Lower leg skin (tissue), 4 donors: Measurements from ENCODE around the gene RPS10. TPM values are rescaled to one million over a fixed set of nuclear protein-coding genes. Genes with fewer than 3 reads are reported as not detected.

Experiments
- DNase-seq, 2 donors: peaks; one replicate each; pipeline ENCODE4 v3.0.0-alpha.2; 2019; ENCODE audit warnings: low spot score in 2 of 2
- H3K4me3 ChIP-seq: fragments of 200-600 bp; sonication (generic); 2 replicates; pipeline ENCODE4 v1.5.1; 2017; ENCODE audit warnings: mild to moderate bottlenecking, low read depth; ENCODE audit not compliant: poor library complexity, severe bottlenecking
- POLR2A ChIP-seq, 2 donors: fragments of 450-650 bp; IDR thresholded peaks; one replicate each; pipeline ENCODE4 v1.6.1; 2016 to 2017; ENCODE audit warnings: antibody characterized with exemption in 2 of 2, mild to moderate bottlenecking in 1 of 2, moderate library complexity in 1 of 2
- WGBS, 2 donors: methylation state at CpG; one replicate each; pipeline ENCODE4 v1.1.5; 2018; 5-methylcytosine and 5-hydroxymethylcytosine counted together
- intact Hi-C: fragments of 100-400 bp; cut with DNase I; formaldehyde crosslinking; loops from one replicate; pipeline ENCODE4 v1.15.0; 2023; ENCODE audit warnings: low total_unique reads
- total RNA-seq, 4 donors: library from RNA; depleted of rRNA; stranded (reverse); fragments of >200 nt; gene quantifications; one replicate each; pipeline ENCODE4 v1.1.0, GENCODE V29; 2016
- TF ChIP-seq, protein P1 (sequence below), 3 donors: fragments of 450-650 bp; IDR thresholded peaks; one replicate each; pipeline ENCODE4 v1.5.1; 2016; ENCODE audit warnings: antibody characterized with exemption in 3 of 3, mild to moderate bottlenecking in 3 of 3, moderate library complexity in 2 of 3

Gene RPS10
- total RNA-seq, 4 donors from 2014 or later: 2,250 to 4,289 (median 3,665) TPM

- 75 to 80% methylated on average over 11 to 13 of the region's 14 CpGs for whole genome bisulfite sequencing, 2 donors
- no peak for TF ChIP-seq POLR2A (IDR thresholded peaks at IDR 0.05)
- TF ChIP-seq, protein P1, sequence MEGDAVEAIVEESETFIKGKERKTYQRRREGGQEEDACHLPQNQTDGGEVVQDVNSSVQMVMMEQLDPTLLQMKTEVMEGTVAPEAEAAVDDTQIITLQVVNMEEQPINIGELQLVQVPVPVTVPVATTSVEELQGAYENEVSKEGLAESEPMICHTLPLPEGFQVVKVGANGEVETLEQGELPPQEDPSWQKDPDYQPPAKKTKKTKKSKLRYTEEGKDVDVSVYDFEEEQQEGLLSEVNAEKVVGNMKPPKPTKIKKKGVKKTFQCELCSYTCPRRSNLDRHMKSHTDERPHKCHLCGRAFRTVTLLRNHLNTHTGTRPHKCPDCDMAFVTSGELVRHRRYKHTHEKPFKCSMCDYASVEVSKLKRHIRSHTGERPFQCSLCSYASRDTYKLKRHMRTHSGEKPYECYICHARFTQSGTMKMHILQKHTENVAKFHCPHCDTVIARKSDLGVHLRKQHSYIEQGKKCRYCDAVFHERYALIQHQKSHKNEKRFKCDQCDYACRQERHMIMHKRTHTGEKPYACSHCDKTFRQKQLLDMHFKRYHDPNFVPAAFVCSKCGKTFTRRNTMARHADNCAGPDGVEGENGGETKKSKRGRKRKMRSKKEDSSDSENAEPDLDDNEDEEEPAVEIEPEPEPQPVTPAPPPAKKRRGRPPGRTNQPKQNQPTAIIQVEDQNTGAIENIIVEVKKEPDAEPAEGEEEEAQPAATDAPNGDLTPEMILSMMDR (IDR thresholded peaks at IDR 0.05): no peak
- DNase-seq: no peak
- no peak overlapping the region for H3K4me3 ChIP-seq
- intact Hi-C loops: loop anchor here (5.0 kb wide), 1 partner anchor 144 kb away; no protein-coding TSS in a partner anchor
Measured at GRCh38 chr6:34457742-34458735, 32.2 kb upstream of the RPS10 start.

DNA sequence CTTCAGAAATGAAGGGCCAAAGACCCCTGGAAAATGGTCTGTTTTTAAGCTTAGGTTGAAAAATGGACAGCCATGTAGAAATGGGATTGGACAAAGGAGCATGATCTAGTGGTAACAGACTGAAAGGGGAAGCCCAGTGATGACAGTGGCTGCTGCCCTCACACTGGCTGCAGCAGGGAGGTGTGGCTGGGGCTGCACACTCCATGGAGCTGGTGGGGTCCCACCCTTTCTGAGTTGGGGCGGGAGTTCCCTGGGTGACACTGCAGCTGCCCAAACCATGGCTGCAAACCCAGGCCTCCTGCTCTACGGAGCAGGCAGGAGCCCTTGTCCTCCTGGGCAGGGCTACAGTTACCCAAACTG, 31.5 kb upstream of the RPS10 start:
- TF ChIP-seq, protein P1 (IDR thresholded peaks at IDR 0.05): no peak
- no peak for TF ChIP-seq POLR2A (IDR thresholded peaks at IDR 0.05)

DNA sequence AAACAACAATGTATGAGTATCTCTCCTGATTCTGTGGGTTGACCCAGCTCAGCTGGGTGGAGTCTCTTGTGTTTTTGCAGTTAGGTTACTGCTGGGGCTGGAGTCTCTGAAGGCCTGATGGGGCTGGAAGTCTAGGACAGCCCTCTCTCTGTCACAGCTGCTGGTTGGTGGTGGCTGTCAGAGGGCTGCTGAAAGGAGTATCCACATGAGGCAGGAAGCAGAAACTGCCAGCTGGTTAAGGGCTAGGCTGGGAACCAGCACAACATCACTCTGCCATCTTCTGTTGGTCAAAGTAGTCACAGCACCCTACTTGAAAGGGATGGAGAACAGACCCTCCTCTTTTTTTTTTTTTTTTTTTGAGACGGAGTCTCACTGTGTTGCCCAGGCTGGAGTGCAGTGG, 30.0 kb upstream of the RPS10 start:
- no peak overlapping the region for H3K4me3 ChIP-seq
- 75 to 94% methylated on average over 1 of the region's 1 CpG for WGBS, 2 donors
- intact Hi-C loops: loop anchor here (5.0 kb wide), 1 partner anchor 146 kb away; no protein-coding TSS in a partner anchor
- DNase-seq: no peak
- no peak for TF ChIP-seq POLR2A (IDR thresholded peaks at IDR 0.05)
- TF ChIP-seq, protein P1 (IDR thresholded peaks at IDR 0.05): no peak

More for the DNA sequence above, 31.5 kb upstream of the RPS10 start:
- H3K4me3 ChIP-seq: no peak overlapping the region
- intact Hi-C loops: loop anchor here (5.0 kb wide), 1 partner anchor 145 kb away; no protein-coding TSS in a partner anchor
- WGBS, 2 donors: 58% methylated on average over 2 of the region's 2 CpGs; no CpG with 5 or more reads in 1 of the 2 donors
- DNase-seq: no peak

- TF ChIP-seq, protein P1 (IDR thresholded peaks at IDR 0.05): no peak
- no peak for TF ChIP-seq POLR2A (IDR thresholded peaks at IDR 0.05)
- intact Hi-C loops: no loop called here
- no peak for DNase-seq
- 93 to 100% methylated on average over 1 of the region's 1 CpG for WGBS, 2 donors
- no peak overlapping the region for H3K4me3 ChIP-seq
Measured at GRCh38 chr6:34451192-34451591, 25.3 kb upstream of the RPS10 start.

DNA sequence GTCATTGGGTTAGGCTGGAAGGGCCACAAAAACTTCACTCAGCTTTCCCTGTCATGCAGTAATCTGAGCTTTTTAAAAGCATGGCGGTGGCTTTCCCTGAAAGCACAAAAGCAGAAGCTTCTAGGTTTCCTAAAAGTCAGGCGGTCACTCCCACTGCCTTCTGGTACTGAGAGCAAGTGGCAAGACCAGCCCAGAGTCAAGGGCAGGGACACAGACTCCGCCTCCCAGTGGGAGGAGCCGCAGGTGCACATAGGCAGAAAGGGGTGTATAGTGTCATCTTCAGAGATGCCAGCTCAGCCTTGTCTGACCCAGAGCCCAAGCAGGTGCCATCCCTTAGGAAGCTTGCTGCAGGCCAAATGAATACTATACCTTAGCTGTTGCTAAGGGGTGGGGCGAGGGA, 22.0 kb upstream of the RPS10 start:
- WGBS, 2 donors: 70 to 78% methylated on average over 5 of the region's 5 CpGs
- TF ChIP-seq POLR2A (IDR thresholded peaks at IDR 0.05): no peak
- TF ChIP-seq, protein P1 (IDR thresholded peaks at IDR 0.05): no peak
- intact Hi-C loops: no loop called here
- no peak for DNase-seq
- no peak overlapping the region for H3K4me3 ChIP-seq
